Anterior cingulate cortex (tissue), 58 donors: Measurements from ENCODE around the gene METTL23.
A peak's percentile ranks its signal among the peaks of the same experiment; 100 is the strongest.
"Not testable (repeated sequence)": the region's sequence is repeated elsewhere in the genome, so short reads cannot be mapped to it uniquely, and the experiment has no call there.

Experiments used
- DNase-seq, 58 donors: peaks; one replicate each; lab custom pipeline; 2025; lab: John Stamatoyannopoulos, UW

Gene METTL23

DNA sequence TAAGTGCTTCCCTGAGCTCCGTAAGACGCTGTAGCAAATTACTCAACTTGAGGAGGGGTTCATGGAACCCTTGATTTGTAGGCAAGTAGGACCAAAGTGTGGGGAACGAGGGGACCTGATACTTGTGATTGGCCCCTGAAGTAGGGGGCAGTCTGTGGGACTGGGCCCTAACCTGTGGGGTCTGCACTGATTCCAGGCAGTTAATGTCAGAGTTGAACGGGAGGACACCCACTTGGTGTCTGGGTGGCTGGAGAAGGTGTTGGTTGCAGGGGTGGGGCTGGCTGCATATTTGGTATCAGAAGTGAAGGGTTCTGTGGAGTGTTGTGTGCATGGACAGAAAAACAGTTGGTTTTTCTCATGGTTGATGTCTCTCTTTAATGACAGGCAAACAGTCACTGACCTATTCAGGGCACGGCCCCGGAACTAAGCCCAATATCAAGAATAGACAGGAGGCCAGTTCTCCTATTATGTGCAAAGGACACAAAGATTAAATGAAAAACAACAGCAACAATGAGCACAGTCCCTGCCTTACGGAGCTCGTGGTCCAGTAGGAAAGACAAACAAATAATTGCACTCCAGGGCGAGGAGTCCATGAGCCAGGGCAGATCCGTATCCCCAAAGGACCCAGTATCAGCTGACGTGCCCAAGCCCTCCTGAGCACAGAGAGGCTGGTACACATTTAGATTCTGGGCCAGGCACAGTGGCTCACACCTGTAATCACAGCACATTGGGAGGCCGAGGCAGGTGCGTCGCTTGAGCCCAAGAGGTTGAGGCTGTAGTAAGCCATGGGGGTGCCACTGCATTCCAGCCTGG lies 35.1 kb upstream of the METTL23 start:
- DNase-seq, result no peak

DNA sequence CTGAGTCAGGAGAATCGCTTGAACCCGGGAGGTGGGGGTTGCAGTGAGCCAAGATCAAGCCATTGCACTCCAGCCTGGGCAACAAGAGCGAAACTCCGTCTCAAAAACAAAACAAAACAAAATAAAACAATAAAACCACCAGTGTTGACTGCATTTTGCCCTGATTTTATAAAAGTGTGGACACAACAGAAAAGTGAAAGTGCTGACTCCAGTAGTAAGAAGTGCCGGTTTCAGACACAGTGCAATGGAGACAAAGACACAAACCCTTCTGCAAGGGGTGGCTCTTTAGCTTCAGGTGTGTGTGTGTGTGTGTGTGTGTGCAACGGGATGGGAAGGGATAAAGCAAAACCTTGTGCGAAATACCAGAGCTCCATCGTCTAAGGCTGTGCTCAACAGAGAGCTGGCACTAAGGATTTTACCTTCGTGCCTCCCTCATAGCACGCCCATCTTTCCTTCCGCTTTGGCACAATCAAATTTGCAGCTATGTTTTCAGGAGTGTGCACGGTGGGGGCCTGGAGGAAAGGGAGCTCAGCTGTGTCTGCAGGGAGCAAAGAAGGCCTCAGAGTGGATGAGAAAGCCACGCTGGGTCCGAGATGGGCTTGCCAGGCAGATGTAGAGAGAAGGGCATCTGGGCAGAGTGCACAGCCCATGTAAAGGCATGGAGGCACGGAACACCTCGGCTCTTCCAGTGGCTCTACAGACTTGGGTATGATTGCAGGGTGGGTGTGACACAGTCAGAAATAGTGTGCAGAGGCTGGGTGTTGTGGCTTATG lies 31.4 kb upstream of the METTL23 start:
- no peak for DNase-seq

DNA sequence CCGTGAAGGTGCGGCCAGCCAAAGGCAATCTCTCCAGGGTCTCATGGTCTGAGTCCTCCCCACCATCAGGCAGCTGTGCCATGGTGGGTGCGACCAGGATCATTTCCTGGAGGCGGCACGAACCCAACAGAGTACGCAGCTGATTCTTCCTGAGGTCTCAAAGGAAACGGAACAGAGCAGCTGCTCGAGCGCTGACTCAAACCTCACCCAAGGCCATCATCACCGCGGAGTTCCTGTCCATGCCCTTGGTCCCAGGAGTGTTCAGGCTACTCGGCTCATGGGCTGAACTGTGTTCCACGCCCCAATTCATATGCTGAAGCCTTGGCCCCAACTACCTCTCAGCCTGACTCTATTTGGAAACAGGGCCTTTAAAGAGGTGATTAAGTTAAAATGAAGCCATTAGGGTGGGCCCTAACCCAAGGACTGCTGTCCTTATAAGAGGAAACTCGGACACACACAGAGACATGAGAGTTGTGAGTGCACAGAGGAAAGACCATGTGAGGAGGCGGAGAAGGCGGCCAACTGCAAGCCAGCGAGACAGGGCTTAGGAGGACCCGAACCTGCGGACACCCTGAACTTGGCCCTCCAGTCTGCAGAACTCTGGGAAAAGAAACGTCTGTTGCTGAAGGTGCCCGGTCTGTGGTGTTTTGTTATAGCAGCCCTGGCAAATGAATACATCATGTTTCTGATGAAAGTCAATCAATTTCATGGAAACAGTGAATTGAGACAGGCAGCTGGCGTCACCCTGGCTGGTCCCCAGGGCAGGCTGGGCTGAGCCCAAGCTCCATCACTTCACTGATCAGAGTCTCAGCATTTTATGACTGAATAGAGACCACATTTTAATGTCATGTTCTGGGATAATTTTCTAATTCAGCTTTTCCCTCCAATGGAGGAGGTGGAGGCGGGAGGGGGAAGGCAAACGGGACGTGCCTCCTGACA lies 29.6 kb upstream of the METTL23 start:
- DNase-seq, result no peak

DNA sequence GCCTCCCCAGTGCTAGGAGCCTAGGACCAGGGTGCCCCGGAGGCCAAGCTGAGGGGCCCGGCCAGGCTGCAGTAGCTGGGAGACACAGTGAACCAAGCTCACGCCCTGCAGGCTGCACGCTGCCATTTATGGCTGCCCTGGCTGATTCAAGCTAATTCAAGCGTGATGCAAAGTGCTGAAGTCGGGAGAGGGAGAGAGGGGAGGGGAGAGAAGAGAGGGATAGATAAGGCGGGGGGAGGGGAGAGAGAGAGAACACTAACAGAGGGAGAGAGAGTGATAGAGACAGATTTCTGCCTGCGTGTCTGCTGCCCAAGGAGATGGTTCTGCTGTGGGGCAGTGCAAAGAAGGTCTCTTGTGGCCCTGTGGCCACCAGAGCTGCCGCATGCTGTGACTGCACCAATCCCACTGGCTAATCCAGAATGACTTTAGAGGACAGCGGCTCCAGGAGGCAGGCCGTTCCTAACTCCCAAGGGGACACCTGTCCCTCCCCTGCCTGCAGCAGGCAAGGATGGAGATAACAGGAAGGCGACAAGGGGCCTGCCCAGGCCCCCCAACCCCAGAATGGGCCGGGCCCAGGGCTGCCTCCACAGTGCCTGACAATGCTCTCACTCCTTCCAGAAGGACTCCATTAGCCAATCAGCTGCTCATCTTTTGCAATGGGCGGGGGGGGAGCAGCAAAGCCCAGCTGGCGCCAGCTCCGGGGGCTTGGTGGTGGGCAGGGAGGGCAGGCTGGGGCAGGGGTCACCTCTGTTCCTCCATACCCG lies 28.8 kb upstream of the METTL23 start:
- peak in 2 of 58 donors; percentile 11 to 13 for DNase-seq

DNA sequence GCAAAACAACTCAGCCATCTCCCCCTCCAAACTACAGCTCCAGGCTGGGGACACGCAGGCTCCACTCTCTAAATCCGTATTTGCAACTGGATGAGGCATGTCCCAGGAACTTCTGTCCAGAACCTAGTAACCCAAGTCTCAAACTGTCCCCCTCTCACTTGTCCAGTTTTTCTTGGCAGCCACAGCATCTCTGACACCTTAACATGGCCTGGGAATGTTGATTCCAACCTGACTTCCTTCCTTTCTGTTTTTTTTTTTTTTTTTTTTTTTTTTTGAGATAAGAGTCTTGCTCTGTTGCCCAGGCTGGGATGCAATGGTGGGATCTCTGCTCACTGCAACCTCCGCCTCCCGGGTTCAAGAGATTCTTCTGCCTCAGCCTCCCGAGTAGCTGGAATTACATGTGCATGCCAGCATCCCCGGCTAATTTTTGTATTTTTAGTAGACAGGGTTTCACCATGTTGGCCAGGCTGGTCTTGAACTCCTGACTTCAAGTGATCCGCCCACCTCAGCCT lies 28.1 kb upstream of the METTL23 start:
- not testable (repeated sequence) for DNase-seq

DNA sequence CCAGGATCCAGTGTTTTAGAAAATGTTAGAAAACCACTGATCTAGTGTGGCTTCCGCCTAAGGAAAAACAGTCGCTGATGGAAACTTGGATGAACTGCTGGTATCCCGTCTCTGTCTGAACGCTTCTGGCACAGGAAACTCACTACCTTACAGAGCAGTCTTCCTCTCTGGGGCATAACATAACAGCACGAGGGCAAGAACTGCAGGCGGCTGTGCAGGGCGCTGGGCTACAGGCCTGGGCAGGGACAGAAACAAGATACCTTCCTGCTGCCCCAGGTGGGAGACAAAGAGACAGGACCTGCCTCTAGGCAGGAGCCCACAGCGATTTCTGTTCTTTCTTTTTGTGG lies 26.4 kb upstream of the METTL23 start:
- DNase-seq, result no peak

DNA sequence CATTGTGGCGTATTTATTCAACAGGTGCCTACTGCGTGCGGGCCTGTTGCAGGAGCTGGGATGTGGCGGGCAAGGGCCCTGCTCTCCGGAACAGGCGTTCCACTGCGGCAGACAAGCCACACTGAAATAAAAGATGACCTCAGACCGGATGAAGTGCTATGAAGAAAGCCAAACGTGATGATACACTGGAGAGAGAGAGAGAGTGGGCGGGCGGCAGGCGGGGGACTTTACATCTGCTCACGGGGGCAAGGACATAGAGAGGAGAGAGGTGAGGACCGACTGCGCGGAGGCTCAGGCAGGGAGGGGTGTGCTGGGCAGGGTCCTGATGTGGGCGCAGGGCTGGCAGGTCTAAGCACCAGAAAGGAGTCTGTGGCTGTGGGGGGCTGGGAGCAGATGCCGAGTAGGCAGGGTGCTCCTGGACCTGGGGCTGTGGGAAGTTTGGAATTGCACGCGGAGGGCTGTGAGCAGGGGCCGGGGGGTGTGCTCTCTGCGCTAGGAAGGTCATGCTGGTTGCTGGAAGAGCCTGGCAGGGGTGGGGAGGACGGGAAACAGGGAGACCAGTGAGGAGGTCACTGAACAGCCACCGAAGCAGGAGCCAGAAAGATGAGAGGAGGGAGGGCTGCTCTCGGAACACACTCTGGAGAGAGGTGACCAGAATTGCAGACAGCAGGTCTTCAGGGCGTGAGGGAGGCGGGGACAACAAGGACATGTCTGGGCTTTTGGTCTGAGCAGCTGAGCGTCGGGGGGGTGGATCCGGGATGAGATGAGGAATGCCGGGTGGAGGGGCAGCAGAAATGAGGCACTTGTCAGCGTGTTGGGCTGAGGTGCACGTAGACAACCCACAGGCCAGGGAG lies 25.8 kb upstream of the METTL23 start:
- peak in 1 of 58 donors; percentile 24 for DNase-seq

DNA sequence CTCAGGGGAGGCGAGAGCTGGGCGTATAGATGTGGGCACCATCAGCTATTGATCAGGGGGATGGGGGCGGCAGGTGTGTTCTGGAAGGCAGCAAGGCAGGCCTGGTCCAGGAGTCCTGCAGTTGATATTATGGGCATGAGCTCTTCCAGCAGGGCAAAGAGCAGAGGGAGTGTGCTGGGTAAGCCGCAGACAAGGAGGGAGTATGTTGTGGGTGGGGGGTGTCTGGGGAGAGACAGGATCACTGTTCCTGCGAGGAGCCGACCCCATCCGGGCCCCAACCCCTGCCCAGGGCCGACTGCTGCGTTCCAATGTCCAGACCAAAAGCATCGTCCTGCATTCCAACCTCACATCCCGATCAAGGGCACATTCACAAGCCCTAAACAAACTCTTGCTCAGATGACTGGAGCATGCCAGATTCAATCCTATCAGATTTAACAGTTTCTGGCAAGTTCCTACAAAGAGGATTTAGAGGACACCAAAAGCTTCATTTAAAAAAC lies 25.1 kb upstream of the METTL23 start:
- no peak for DNase-seq

DNA sequence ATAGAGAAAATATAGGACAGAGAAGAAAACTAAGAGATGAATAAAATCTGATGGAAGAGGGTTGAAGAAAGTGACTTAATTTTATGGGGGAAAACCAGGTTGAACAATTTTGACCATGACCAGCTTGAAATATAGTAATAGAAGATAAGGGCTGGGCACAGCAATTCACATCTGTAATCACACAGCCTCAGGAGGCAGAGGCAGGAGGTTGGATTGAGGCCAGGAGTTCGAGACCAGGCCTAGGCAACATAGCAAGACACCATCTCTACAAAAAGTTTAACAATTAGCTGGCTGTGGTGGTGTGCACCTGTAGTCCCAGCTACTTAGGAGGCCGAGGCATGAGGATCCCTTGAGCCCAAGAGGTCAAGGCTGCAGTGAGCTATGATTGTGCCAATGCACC lies 24.6 kb upstream of the METTL23 start:
- DNase-seq, result no peak

DNA sequence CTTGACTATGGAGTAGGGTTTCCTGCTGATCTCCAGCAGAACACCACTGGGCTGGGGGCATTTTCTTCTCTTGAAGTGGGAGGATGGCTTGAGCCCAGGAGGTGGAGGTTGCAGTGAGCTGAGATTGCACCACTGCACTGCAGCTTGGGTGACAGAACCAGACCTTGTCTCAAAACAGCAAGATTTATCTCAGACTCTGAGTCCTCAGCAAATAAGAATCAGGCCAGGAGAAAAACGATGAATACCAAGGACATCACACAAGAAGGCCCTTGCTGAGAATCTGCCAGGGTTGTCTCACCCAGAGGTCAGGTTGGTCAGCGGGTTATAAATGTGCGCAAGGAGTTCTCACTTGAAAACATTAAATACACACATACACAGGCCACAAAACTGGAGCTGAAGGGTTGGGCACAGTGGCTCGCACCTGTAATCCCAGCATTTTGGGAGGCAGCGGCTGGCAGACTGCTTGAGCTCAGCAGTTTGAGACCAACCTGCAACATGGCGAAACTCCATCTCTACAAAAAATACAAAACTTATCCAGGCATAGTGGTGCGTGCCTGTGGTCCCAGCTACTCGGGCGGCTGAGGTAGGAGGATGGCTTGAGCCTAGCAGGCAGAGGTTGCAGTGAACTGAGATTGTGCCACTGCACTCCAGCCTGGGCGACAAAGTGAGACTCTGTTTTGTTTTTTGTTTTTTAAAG lies 23.6 kb upstream of the METTL23 start:
- DNase-seq, result no peak

DNA sequence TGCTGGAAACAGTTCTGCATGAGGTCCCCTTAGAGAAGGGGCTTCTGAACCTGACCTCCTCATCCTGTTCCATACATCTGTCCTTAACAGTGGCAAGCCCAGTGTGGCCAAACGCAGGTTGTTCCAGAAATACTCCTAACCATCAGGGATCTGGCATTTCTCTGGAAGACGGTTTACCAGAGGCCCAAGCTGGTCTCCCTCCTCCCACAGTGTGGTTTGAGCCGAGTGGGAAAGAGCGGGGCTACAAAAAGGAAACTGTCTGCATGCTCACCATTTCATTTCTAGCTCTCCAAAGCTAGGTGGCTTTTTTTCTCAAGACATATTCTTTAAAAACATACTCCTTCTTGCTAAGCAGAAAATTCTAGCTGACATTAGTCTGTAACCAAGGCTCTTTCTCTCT lies 21.8 kb upstream of the METTL23 start:
- no peak for DNase-seq

DNA sequence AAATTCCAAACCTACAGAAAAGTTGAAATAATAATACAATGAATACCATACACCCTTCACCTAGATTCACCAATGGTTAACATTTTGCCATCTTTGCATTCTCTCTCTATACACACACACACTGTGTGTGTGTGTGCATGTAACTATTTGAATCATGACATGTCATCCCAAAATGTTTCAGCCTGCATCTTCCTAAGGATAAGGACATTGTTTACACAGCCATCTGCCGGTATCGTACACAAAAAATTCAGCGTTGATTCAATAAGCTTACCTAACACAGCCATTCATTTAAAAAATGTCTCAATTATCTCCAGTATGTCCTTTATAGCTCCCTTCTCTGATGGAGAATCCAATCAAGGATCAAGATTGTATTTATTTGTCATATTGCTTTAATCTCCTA lies 19.8 kb upstream of the METTL23 start:
- DNase-seq, result no peak

DNA sequence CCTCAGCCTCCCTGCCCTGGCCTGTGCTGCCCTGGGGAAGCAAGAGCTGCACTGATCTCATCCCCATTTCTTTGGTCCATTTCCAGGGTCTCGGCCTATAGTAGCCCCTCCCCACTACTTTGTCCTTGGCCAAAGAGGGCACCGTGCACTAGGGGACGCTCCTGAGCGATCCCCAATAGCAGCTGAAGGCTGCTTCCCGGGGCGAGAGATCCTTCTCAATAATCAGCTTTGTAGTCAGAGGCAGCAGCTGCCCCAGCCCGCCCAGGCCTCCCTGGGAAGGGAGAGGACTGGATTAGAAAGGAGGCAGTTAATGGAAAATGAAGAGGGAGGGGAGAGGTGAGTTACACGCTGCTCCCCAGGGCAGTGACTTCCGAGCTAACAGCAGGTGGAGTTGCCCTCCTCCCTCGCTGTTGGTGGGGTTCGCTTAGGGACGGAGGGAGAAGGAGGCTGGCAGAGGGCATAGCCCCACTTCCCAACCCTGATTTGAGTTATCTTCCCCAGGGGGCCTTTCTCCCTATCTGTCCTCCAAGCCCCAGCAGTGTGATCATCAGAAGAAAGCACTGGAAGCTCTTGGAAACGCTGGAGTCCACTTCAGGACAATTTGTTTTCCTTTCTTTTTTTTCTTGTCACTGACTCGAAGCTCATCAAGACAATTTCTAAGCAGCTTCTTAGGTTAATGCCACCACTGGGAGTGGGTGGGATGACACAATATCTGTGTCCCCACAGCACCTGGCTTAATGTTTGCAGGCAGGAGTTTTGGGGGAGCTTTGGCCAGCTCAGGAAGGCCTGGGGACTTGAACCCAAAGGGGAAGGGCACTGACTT lies 18.4 kb upstream of the METTL23 start:
- DNase-seq, result peak in 39 of 58 donors; percentile 13 to 79 (median 49)

DNA sequence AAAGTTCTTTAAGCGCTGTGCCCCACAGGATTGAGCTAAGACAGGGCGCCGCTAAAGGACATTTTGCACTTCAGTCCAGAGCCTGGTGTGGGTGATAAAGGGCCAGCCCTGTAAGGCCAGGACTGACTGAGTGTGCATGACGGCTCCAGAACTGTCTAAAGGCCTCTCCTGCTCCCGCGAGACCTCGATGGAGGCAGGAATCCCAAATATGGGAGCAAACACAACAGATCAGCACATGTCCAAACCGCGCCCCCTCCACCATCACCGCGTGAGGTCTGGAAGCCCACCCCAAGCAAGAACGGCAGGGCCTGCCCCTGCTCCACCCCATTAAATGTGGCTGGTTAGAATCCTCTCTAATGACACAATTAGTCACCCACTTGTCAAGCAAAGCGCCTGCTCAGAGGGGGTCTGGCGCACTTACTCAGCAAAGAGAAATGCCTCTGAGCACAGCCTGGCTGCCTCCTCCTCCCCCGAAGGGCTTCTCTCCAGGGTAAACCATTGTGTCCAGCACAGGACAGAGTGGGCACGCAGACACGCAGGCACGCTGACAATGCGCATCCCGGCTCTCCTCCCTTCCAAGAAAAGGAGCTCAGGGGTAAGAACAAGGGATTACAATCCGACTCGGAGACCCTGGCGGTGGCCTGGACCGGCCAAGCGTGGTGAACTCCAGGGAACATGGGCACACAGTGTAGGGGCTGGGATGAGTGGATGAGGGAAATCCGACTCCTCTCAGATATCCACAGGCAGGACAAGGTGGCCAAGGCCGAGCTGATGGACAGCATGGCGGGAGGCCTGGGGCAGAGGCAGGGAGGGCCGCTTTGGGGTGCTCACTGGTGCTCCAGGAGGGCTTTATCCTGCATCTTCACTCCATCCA lies 17.3 kb upstream of the METTL23 start:
- peak in 12 of 58 donors; percentile 27 to 62 (median 45) for DNase-seq

DNA sequence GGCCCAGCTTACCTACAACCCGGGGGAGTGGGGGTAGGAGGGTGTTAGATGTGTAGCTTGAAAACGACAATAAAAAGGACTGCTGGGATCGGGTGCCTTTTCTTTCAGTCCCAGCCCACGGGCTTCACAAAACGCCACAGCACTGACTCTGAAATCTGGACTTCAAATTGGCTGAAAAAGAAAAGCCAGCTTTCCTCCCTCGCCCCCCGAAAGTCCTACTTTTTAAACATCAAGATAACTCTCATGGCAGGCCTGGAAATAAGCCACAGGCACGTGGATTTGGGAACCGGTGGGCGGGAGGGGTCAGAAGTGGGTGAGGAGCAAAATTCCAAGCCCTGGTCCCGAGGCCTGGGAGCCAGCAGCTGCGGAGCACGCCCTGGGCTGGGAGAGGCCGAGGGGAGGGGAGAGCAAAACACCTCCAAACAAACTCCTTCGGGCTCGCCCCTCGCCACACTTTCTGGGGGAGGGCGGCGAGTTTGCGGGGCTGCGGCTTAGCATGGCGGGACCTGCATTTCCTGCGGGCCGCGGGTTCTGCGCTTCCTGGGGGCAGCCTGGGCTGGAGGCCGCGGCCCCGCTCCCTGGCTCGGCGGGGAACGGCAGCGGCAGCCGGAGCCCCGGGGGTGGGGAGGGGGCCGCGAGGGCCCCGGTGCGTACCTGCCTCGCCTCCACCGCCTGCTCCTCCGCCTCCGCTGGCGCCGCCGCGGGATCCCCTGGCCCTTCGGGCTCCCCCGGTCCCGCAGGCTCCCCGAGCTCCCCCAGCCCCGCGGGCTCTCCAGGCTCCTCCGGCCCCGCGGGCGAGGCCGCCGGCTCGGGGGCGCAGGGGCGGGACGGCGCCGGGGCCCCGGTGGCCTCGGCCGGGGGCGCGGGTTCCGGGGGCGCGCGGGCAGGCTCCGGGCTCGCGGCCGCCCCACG lies 16.4 kb upstream of the METTL23 start:
- peak in 4 of 58 donors; percentile 17 to 43 (median 19) for DNase-seq
